H9 (cell line): Measurements from ENCODE around the gene DLG1. TPM values are rescaled to one million over a fixed set of nuclear protein-coding genes. Genes with fewer than 3 reads are reported as not detected.

Source experiments
- DNase-seq: peaks from one replicate; pipeline ENCODE4 v3.0.0-alpha.2; 2017
- H2AFZ ChIP-seq: one replicate; pipeline ENCODE4 v1.6.1; 2013; ENCODE audit warnings: mild to moderate bottlenecking, low read length, control low read depth, moderate library complexity
- H2AK5ac ChIP-seq: 2 replicates; pipeline ENCODE4 v1.6.1; 2013; ENCODE audit warnings: low read length, control low read depth, mixed read lengths; ENCODE audit not compliant: insufficient read length
- H2BK120ac ChIP-seq: one replicate; pipeline ENCODE4 v1.6.1; 2013; ENCODE audit warnings: low read depth, mild to moderate bottlenecking, low read length, control low read depth, inconsistent platforms; ENCODE audit not compliant: poor library complexity, severe bottlenecking
- H2BK12ac ChIP-seq: 2 replicates; pipeline ENCODE4 v1.6.1; 2013; ENCODE audit warnings: low read length, control low read depth, mixed read lengths, low read depth; ENCODE audit not compliant: insufficient read length
- H2BK15ac ChIP-seq: 2 replicates; pipeline ENCODE4 v1.6.1; 2013; ENCODE audit warnings: low read depth, low read length, control low read depth
- H2BK20ac ChIP-seq: one replicate; pipeline ENCODE4 v1.6.1; 2013; ENCODE audit warnings: low read depth, mild to moderate bottlenecking, low read length, control low read depth, inconsistent platforms; ENCODE audit not compliant: poor library complexity, severe bottlenecking
- H2BK5ac ChIP-seq: 2 replicates; pipeline ENCODE4 v1.6.1; 2013; ENCODE audit warnings: low read length, control low read depth, mixed read lengths; ENCODE audit not compliant: insufficient read length
- H3K14ac ChIP-seq: 2 replicates; pipeline ENCODE4 v1.6.1; 2013; ENCODE audit warnings: low read length, control low read depth; ENCODE audit not compliant: insufficient read depth
- H3K18ac ChIP-seq: 2 replicates; pipeline ENCODE4 v1.6.1; 2013; ENCODE audit warnings: low read depth, mild to moderate bottlenecking, mixed read lengths, low read length, control low read depth; ENCODE audit not compliant: insufficient read length
- H3K23ac ChIP-seq: 2 replicates; pipeline ENCODE4 v1.6.1; 2013; ENCODE audit warnings: low read length, control low read depth, mixed read lengths, low read depth; ENCODE audit not compliant: insufficient read length
- H3K23me2 ChIP-seq: 2 replicates; pipeline ENCODE4 v1.6.1; 2013; ENCODE audit warnings: low read depth, mild to moderate bottlenecking, mixed read lengths, low read length, control low read depth; ENCODE audit not compliant: insufficient read length, poor library complexity, severe bottlenecking
- H3K27ac ChIP-seq: 2 replicates; pipeline ENCODE4 v1.5.1; 2013; ENCODE audit warnings: low read length, control low read depth, mixed read lengths, low read depth; ENCODE audit not compliant: insufficient read length
- H3K27me3 ChIP-seq: 2 replicates; pipeline ENCODE4 v1.6.1; 2013; ENCODE audit warnings: low read length, control low read depth, inconsistent platforms; ENCODE audit not compliant: insufficient read depth
- H3K4ac ChIP-seq: 2 replicates; pipeline ENCODE4 v1.6.1; 2013; ENCODE audit warnings: low read depth, mild to moderate bottlenecking, control low read depth, inconsistent platforms, low read length, moderate library complexity
- H3K4me1 ChIP-seq: 2 replicates; pipeline ENCODE4 v1.6.1; 2013; ENCODE audit warnings: low read length, control low read depth, inconsistent platforms; ENCODE audit not compliant: insufficient read depth
- H3K4me2 ChIP-seq: 2 replicates; pipeline ENCODE4 v1.6.1; 2013; ENCODE audit warnings: low read length, control low read depth, mixed read lengths; ENCODE audit not compliant: insufficient read length, insufficient read depth
- H3K56ac ChIP-seq: 2 replicates; pipeline ENCODE4 v1.6.1; 2013; ENCODE audit warnings: low read depth, mild to moderate bottlenecking, mixed read lengths, low read length, control low read depth; ENCODE audit not compliant: insufficient read length
- H3K79me1 ChIP-seq: 2 replicates; pipeline ENCODE4 v1.6.1; 2013; ENCODE audit warnings: low read depth, mild to moderate bottlenecking, moderate library complexity, low read length, control low read depth, inconsistent platforms; ENCODE audit not compliant: insufficient read depth, poor library complexity, severe bottlenecking
- H3K79me2 ChIP-seq: 2 replicates; pipeline ENCODE4 v1.6.1; 2013; ENCODE audit warnings: low read length, control low read depth, inconsistent platforms; ENCODE audit not compliant: insufficient read depth
- H3K9ac ChIP-seq: 2 replicates; pipeline ENCODE4 v1.6.1; 2013; ENCODE audit warnings: low read length, control low read depth, mixed read lengths; ENCODE audit not compliant: insufficient read length; ENCODE audit errors: extremely low read depth
- H3K9me3 ChIP-seq: one replicate; pipeline ENCODE4 v1.6.1; 2013; ENCODE audit warnings: low read depth, low read length, inconsistent platforms; ENCODE audit not compliant: control insufficient read depth
- H3T11ph ChIP-seq: one replicate; pipeline ENCODE4 v1.6.1; 2013; ENCODE audit warnings: mild to moderate bottlenecking, low read length, control low read depth, inconsistent platforms
- H4K20me1 ChIP-seq: one replicate; pipeline ENCODE4 v1.6.1; 2013; ENCODE audit not compliant: control insufficient read depth, insufficient read length, insufficient read depth
- H4K5ac ChIP-seq: 2 replicates; pipeline ENCODE4 v1.6.1; 2013; ENCODE audit warnings: low read depth, mild to moderate bottlenecking, mixed read lengths, low read length, control low read depth; ENCODE audit not compliant: insufficient read length
- H4K8ac ChIP-seq: replicated peaks from 2 replicates; pipeline ENCODE4 v1.6.1; 2013; ENCODE audit warnings: low read length, control low read depth, mixed read lengths, low read depth; ENCODE audit not compliant: insufficient read length
- H4K91ac ChIP-seq: 2 replicates; pipeline ENCODE4 v1.6.1; 2013; ENCODE audit warnings: low read depth, mild to moderate bottlenecking, moderate library complexity, mixed read lengths, low read length, control low read depth; ENCODE audit not compliant: insufficient read length
- H3K27ac Mint-ChIP-seq, 3 experiments: 2 replicates in 2 of 3; 3 replicates in 1 of 3; pipeline ENCODE4 v1.8.0; 2020 to 2021; ENCODE audit warnings: mixed read lengths in 3 of 3, mild to moderate bottlenecking in 1 of 3, moderate library complexity in 1 of 3
- H3K27me3 Mint-ChIP-seq: 2 replicates; pipeline ENCODE4 v1.8.0; 2021; ENCODE audit warnings: low read depth, mild to moderate bottlenecking, moderate library complexity, mixed read lengths
- H3K36me3 Mint-ChIP-seq, 3 experiments: 2 replicates in 2 of 3; 3 replicates in 1 of 3; pipeline ENCODE4 v1.8.0; 2020 to 2021; ENCODE audit warnings: low read depth in 3 of 3, mixed read lengths in 3 of 3; ENCODE audit not compliant: insufficient read depth in 1 of 3
- H3K4me1 Mint-ChIP-seq, 2 experiments: 2 replicates each; pipeline ENCODE4 v1.8.0; 2020; ENCODE audit warnings: mixed read lengths in 2 of 2
- H3K4me3 Mint-ChIP-seq, 2 experiments: 2 replicates in 1 of 2; 3 replicates in 1 of 2; pipeline ENCODE4 v1.8.0; 2020 to 2021; ENCODE audit warnings: mild to moderate bottlenecking in 2 of 2, mixed read lengths in 2 of 2, moderate library complexity in 1 of 2
- H3K9me3 Mint-ChIP-seq, 2 experiments: 2 replicates in 1 of 2; 3 replicates in 1 of 2; pipeline ENCODE4 v1.8.0; 2020; ENCODE audit warnings: mild to moderate bottlenecking in 2 of 2, mixed read lengths in 2 of 2, moderate library complexity in 1 of 2
- WGBS: extraction: QIAGEN DNeasy Blood & Tissue Kit; methylation state at CpG from one replicate; pipeline ENCODE4 v1.1.7; 2013; ENCODE audit warnings: missing lambda C conversion rate, low lambda C conversion rate, mixed read lengths; ENCODE audit not compliant: insufficient read length; ENCODE audit errors: extremely low coverage; 5-methylcytosine and 5-hydroxymethylcytosine counted together
- total RNA-seq: library from RNA; stranded (reverse); gene quantifications from 2 replicates; pipeline ENCODE4 v1.2.1, GENCODE V29; 2021
- TF ChIP-seq, protein P1 (sequence below): fragments of 200-600 bp; sonication (generic); conservative IDR thresholded peaks from 3 replicates; pipeline ENCODE4 v1.8.0; 2021; ENCODE audit warnings: antibody characterized with exemption, mild to moderate bottlenecking

The DLG1 gene
- total RNA-seq, 1 experiment from 2014 or later = 84.1 TPM

DNA sequence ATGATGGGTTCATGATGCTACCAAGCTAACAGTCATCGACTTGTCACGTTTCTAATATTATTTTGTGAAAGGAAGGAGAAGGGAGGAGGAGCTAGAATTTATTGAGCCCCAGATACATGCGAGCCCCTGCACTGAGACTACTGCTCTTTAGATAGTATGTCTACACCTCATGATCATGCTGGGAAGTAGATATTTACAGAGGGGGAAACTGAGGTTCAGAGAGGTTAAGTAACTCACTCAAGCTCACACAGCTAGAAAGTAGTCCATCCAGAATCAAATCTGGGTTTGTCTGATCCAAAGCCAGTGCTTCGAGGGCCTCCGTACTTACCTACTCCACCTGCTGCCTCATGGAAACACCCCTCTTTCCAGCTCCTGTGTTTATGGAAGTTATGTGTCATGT is 38.8 kb upstream of the DLG1 start:
- H3T11ph ChIP-seq = no peak overlapping the region
- H2AFZ ChIP-seq = no peak overlapping the region
- no peaks in the 10 kb centered on the region for H3K79me2 ChIP-seq
- H4K5ac ChIP-seq = no peak overlapping the region
- H3K27ac ChIP-seq = no peak overlapping the region
- H3K27ac Mint-ChIP-seq = no peak overlapping the region
- no CpG with 5 or more reads among the region's 5 CpGs for WGBS
- no peaks in the 10 kb centered on the region for H3K9me3 ChIP-seq
- no peaks in the 10 kb centered on the region for H4K20me1 ChIP-seq
- H2BK20ac ChIP-seq = no peak overlapping the region
- H2BK12ac ChIP-seq = no peak overlapping the region
- no peak overlapping the region for H3K18ac ChIP-seq
- H3K4me1 Mint-ChIP-seq = peaks cover 19 to 28% of the 10 kb centered on the region in 2 experiments
- H2BK15ac ChIP-seq = no peak overlapping the region
- TF ChIP-seq, protein P1, sequence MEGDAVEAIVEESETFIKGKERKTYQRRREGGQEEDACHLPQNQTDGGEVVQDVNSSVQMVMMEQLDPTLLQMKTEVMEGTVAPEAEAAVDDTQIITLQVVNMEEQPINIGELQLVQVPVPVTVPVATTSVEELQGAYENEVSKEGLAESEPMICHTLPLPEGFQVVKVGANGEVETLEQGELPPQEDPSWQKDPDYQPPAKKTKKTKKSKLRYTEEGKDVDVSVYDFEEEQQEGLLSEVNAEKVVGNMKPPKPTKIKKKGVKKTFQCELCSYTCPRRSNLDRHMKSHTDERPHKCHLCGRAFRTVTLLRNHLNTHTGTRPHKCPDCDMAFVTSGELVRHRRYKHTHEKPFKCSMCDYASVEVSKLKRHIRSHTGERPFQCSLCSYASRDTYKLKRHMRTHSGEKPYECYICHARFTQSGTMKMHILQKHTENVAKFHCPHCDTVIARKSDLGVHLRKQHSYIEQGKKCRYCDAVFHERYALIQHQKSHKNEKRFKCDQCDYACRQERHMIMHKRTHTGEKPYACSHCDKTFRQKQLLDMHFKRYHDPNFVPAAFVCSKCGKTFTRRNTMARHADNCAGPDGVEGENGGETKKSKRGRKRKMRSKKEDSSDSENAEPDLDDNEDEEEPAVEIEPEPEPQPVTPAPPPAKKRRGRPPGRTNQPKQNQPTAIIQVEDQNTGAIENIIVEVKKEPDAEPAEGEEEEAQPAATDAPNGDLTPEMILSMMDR = no peak
- H3K9me3 Mint-ChIP-seq = no peaks in the 10 kb centered on the region
- no peaks in the 10 kb centered on the region for H3K36me3 Mint-ChIP-seq
- H3K4me2 ChIP-seq = no peak overlapping the region
- H3K27me3 Mint-ChIP-seq = no peaks in the 10 kb centered on the region; the same call in 1 of the 2 replicates
- peaks cover 4% of the 10 kb centered on the region; the same call in 1 of the 2 replicates for H3K4me1 ChIP-seq
- no peak overlapping the region for H4K91ac ChIP-seq
- DNase-seq = no peak
- no peak overlapping the region for H3K4ac ChIP-seq
- no peak overlapping the region for H2BK5ac ChIP-seq
- H2BK120ac ChIP-seq = no peak overlapping the region
- H3K79me1 ChIP-seq = no peaks in the 10 kb centered on the region
- no peak overlapping the region for H3K23ac ChIP-seq
- H2AK5ac ChIP-seq = no peak overlapping the region
- no peak overlapping the region for H3K4me3 Mint-ChIP-seq
- no peak overlapping the region for H3K56ac ChIP-seq
- no peaks in the 10 kb centered on the region for H3K23me2 ChIP-seq
- no peak overlapping the region for H3K14ac ChIP-seq
- no peak overlapping the region for H4K8ac ChIP-seq
- H3K27me3 ChIP-seq = no peaks in the 10 kb centered on the region
- H3K9ac ChIP-seq = no peak overlapping the region
